Heart left ventricle (tissue), 16 donors: ENCODE data around the gene SNX19. TPM values are rescaled to one million over a fixed set of nuclear protein-coding genes. Genes with fewer than 3 reads are reported as not detected.
A peak's percentile ranks its signal among the peaks of the same experiment; 100 is the strongest.

Experiments
- ATAC-seq, 4 donors: fragments of 200-7000 bp; cut with Tn5 transposase; one replicate each; pipeline ENCODE4 v1.9.1; 2020 to 2022; ENCODE audit warnings: moderate library complexity in 4 of 4, mild to moderate bottlenecking in 3 of 4, moderate number of reproducible peaks in 1 of 4
- DNase-seq, 5 donors: peaks; one replicate each; pipeline ENCODE4 v3.0.0-alpha.2; 2020
- H3K27ac ChIP-seq, 12 donors: fragments of 200-600 bp; sonication (generic) in 4 of 12; one replicate each; pipeline versions ENCODE4 v1.5.0 to v1.8.0; 2016 to 2022; ENCODE audit warnings: mild to moderate bottlenecking in 2 of 12
- H3K27me3 ChIP-seq, 9 donors: fragments of 200-600 bp; sonication (generic) in 2 of 9; one replicate each; pipeline versions ENCODE4 v1.5.1 to v1.8.0; 2016 to 2022; ENCODE audit warnings: mild to moderate bottlenecking in 3 of 9
- H3K36me3 ChIP-seq, 9 donors: fragments of 200-600 bp; sonication (generic) in 2 of 9; one replicate each; pipeline versions ENCODE4 v1.5.0 to v1.8.0; 2018 to 2022; ENCODE audit warnings: mild to moderate bottlenecking in 2 of 9
- H3K4me1 ChIP-seq, 12 donors: fragments of 200-600 bp; sonication (generic) in 4 of 12; one replicate each; pipeline versions ENCODE4 v1.5.0 to v1.8.0; 2016 to 2022; ENCODE audit warnings: mild to moderate bottlenecking in 3 of 12
- H3K4me3 ChIP-seq, 12 donors: fragments of 200-600 bp; sonication (generic) in 4 of 12; one replicate each; pipeline versions ENCODE4 v1.5.0 to v1.8.0; 2017 to 2022; ENCODE audit warnings: mild to moderate bottlenecking in 9 of 12, moderate library complexity in 4 of 12
- H3K9me3 ChIP-seq, 12 donors: fragments of 200-600 bp; sonication (generic) in 4 of 12; one replicate each; pipeline versions ENCODE4 v1.5.0 to v1.8.0; 2016 to 2022; ENCODE audit warnings: mild to moderate bottlenecking in 1 of 12
- CTCF ChIP-seq, 12 donors: fragments of 200-600 bp; sonication (generic) in 4 of 12; IDR thresholded peaks; one replicate each; pipeline versions ENCODE4 v1.5.0 to v1.8.0; 2018 to 2022; ENCODE audit warnings: antibody characterized with exemption in 12 of 12, mild to moderate bottlenecking in 5 of 12
- POLR2A ChIP-seq, 2 donors: fragments of 450-650 bp; IDR thresholded peaks; one replicate each; pipeline ENCODE4 v1.6.1; 2017; ENCODE audit warnings: antibody characterized with exemption in 2 of 2, mild to moderate bottlenecking in 2 of 2, moderate library complexity in 2 of 2
- WGBS, 4 donors: extraction: QIAGEN DNeasy Blood & Tissue Kit in 2 of 4; methylation state at CpG; one replicate each; pipeline versions ENCODE4 v1.1.5 to v1.1.7; 2013 to 2018; 5-methylcytosine and 5-hydroxymethylcytosine counted together
- intact Hi-C, 10 donors: fragments of 100-400 bp; cut with DNase I; formaldehyde crosslinking; loops; one replicate each; pipeline versions ENCODE4 v1.11.1 to v1.14.2; 2022
- polyA plus RNA-seq, 2 donors: library from polyadenylated mRNA; stranded (reverse); fragments of 200-250 nt; gene quantifications; one replicate each; pipeline ENCODE4 v1.2.3, GENCODE V29; 2013
- total RNA-seq, 9 donors: library from RNA; depleted of rRNA in 2 of 9; stranded (reverse); fragments of >200 nt in 2 of 9; fragmentation: NEBNext Ultra II Directional in 3 of 9; extraction: Animal tissue kit (Norgen Biotek cat#: 25700) in 3 of 9; gene quantifications; one replicate each; pipeline versions ENCODE4 v1.1.0 to v1.2.4, GENCODE V29; 2016 to 2023
- donor health status: ischemic (EF 13 %, LVEDD 7.1; RV severe dilation, severe dysfunction).
- donor health status: healthy with polysubstance abuse.
- donor health status: DM: no; HTN: yes; CAD: no.
- donor health status: DM: no; HTN: no; CAD: no.
- donor health status: ischemic (EF 25% LVEDD 6.9; RV normal size, moderate dysfunction).
- donor health status: ischemic (EF 25% LVEDD 5.7; RV mildly dilated, moderate dysfunction).
- donor health status: healthy.
- donor health status: DM: yes; HTN: yes; CAD: no.
- donor health status: ischemic (EF 35%, LVEDD 5.7; RV mildly dilated, moderate dysfunction).
- donor health status: nonischemic (EF 11% LVEDD 7.7; RV severe dilation, severe dysfunction).
- donor health status: DM: yes; HTN: yes; CAD: no.
- donor health status: PGD.
- donor health status: ischemic (EF 29% LVEDD 5.4; RV normal size, mild dysfunction).
- donor health status: nonischemic (EF 23%, LVEDD 6.1; RV moderate dilation, normal function).

Gene SNX19
- total and polyA plus RNA-seq, 11 donors, result 10.8 to 121 (median 57.1) TPM

- ATAC-seq, result no peak
- DNase-seq, result no peak
- Histone ChIP-seq H3K4me1 (peaks cover 0 to 36% (median 11%) of the 10 kb centered on the region in 12 donors), H3K27me3 (no peaks in the 10 kb centered on the region), H3K4me3 (no peak overlapping the region), H3K9me3 (no peaks in the 10 kb centered on the region), H3K27ac (no peak overlapping the region), H3K36me3 (peaks cover 0 to 88% (median 70%) of the 10 kb centered on the region in 9 donors)
- 92 to 95% (median 93%) methylated on average over 3 of the region's 3 CpGs for WGBS, 4 donors
- intact Hi-C loops, result no loop called here
- TF ChIP-seq POLR2A (IDR thresholded peaks at IDR 0.05), result no peak
- TF ChIP-seq CTCF (IDR thresholded peaks at IDR 0.05), result no peak
Measured at GRCh38 chr11:130888790-130889189, 27.5 kb downstream of the SNX19 start.

GRCh38 chr11:130886704-130887103 is 29.6 kb downstream of the SNX19 start:
- intact Hi-C loops, result no loop called here
- peaks cover 0 to 88% (median 70%) of the 10 kb centered on the region in 9 donors for H3K36me3 ChIP-seq
- DNase-seq, result no peak
- no peaks in the 10 kb centered on the region for H3K27me3 ChIP-seq
- WGBS, 4 donors, result 51 to 70% (median 60%) methylated on average over 2 of the region's 2 CpGs
- peak in 2 of 4 donors; percentile 41 to 44 for ATAC-seq
- H3K27ac ChIP-seq, result peak overlapping the region in 5 of 12 donors; percentile 7 to 47 (median 27)
- no peak overlapping the region for H3K4me3 ChIP-seq
- no peak for TF ChIP-seq CTCF (IDR thresholded peaks at IDR 0.05)
- TF ChIP-seq POLR2A (IDR thresholded peaks at IDR 0.05), result no peak
- no peaks in the 10 kb centered on the region for H3K9me3 ChIP-seq
- H3K4me1 ChIP-seq, result peaks cover 0 to 38% (median 13%) of the 10 kb centered on the region in 12 donors

GRCh38 chr11:130882138-130882551 is 34.1 kb downstream of the SNX19 start:
- H3K4me1 ChIP-seq, result peaks cover 0 to 43% (median 12%) of the 10 kb centered on the region in 12 donors
- H3K4me3 ChIP-seq, result no peak overlapping the region
- peak overlapping the region in 8 of 12 donors; percentile 6 to 76 (median 42) for H3K27ac ChIP-seq
- DNase-seq (peak in 4 of 5 donors; percentile 36 to 67 (median 56)), ATAC-seq (peak; percentile 53 to 88 (median 84))
- H3K27me3 ChIP-seq, result no peaks in the 10 kb centered on the region
- intact Hi-C loops, result no loop called here
- H3K9me3 ChIP-seq, result no peaks in the 10 kb centered on the region
- H3K36me3 ChIP-seq, result peaks cover 0 to 97% (median 87%) of the 10 kb centered on the region in 9 donors
- TF ChIP-seq CTCF (IDR thresholded peaks at IDR 0.05) (no peak), POLR2A (IDR thresholded peaks at IDR 0.05) (no peak)
- WGBS, 4 donors, result 42 to 47% (median 44%) methylated on average over 5 of the region's 5 CpGs

- no peaks in the 10 kb centered on the region for H3K9me3 ChIP-seq
- DNase-seq (no peak), ATAC-seq (no peak)
- intact Hi-C loops, result no loop called here
- peak overlapping the region in 3 of 12 donors; percentile 41 to 76 (median 65) for H3K27ac ChIP-seq
- 85 to 87% (median 87%) methylated on average over 7 of the region's 7 CpGs for WGBS, 4 donors
- H3K4me1 ChIP-seq, result peaks cover 0 to 48% (median 13%) of the 10 kb centered on the region in 12 donors
- H3K36me3 ChIP-seq, result peaks cover 0 to 98% (median 92%) of the 10 kb centered on the region in 9 donors
- no peaks in the 10 kb centered on the region for H3K27me3 ChIP-seq
- no peak for TF ChIP-seq POLR2A (IDR thresholded peaks at IDR 0.05)
- TF ChIP-seq CTCF (IDR thresholded peaks at IDR 0.05), result no peak
- H3K4me3 ChIP-seq, result no peak overlapping the region
Measured at GRCh38 chr11:130881475-130882137, 34.7 kb downstream of the SNX19 start.
